Right cardiac atrium (tissue), 5 donors: Measurements from ENCODE around the gene DUSP1. TPM values are rescaled to one million over a fixed set of nuclear protein-coding genes. Genes with fewer than 3 reads are reported as not detected.

Experiments
- ATAC-seq, 2 donors: fragments of 200-7000 bp; cut with Tn5 transposase; one replicate each; pipeline versions ENCODE4 v1.8.0 to v1.9.1; 2020; ENCODE audit warnings: moderate library complexity in 2 of 2, mild to moderate bottlenecking in 1 of 2
- DNase-seq, 3 donors: peaks; one replicate each; pipeline ENCODE4 v3.0.0-alpha.2; 2020
- H3K27ac ChIP-seq: one replicate; pipeline ENCODE4 v1.5.1; 2013; ENCODE audit warnings: mild to moderate bottlenecking, low read length, control low read depth, moderate library complexity
- H3K27me3 ChIP-seq: one replicate; pipeline ENCODE4 v1.6.1; 2013; ENCODE audit not compliant: control insufficient read depth, insufficient read depth
- H3K4me1 ChIP-seq: one replicate; pipeline ENCODE4 v1.6.1; 2013; ENCODE audit warnings: low read length; ENCODE audit not compliant: control insufficient read depth, insufficient read depth
- H3K4me3 ChIP-seq: one replicate; pipeline ENCODE4 v1.5.1; 2013; ENCODE audit warnings: low read length, control low read depth
- H3K9me3 ChIP-seq: one replicate; pipeline ENCODE4 v1.6.1; 2013; ENCODE audit warnings: low read length; ENCODE audit not compliant: control insufficient read depth
- WGBS: extraction: QIAGEN DNeasy Blood & Tissue Kit; methylation state at CpG from one replicate; pipeline ENCODE4 v1.1.7; 2013; 5-methylcytosine and 5-hydroxymethylcytosine counted together
- intact Hi-C, 4 donors: fragments of 100-400 bp; cut with DNase I; formaldehyde crosslinking; loops; one replicate each; pipeline versions ENCODE4 v1.11.0 to v1.14.0; 2022 to 2023
- polyA plus RNA-seq: library from polyadenylated mRNA; stranded (reverse); fragments of 200-250 nt; gene quantifications from one replicate; pipeline ENCODE4 v1.2.3, GENCODE V29; 2013
- total RNA-seq, 4 donors: library from RNA; stranded (reverse); fragmentation: NEBNext Ultra II Directional; extraction: Animal tissue kit (Norgen Biotek cat#: 25700); gene quantifications; one replicate each; pipeline ENCODE4 v1.2.1, GENCODE V29; 2021
- donor health status: healthy with polysubstance abuse.
- donor health status: DM: no; HTN: yes; CAD: no.
- donor health status: DM: no; HTN: no; CAD: no.
- donor health status: DM: no; HTN: yes; CAD: no; lungs with severe emphysema.
- donor health status: DM: yes; HTN: yes; CAD: no.

DUSP1 gene
- total and polyA plus RNA-seq, 5 donors: 78.7 to 247 (median 97.6) TPM

GRCh38 chr5:172726966-172727365, 44.0 kb downstream of the DUSP1 start:
- WGBS: 94% methylated on average over 11 of the region's 11 CpGs

GRCh38 chr5:172725785-172726184, 45.2 kb downstream of the DUSP1 start:
- no peaks in the 10 kb centered on the region for H3K27me3 ChIP-seq
- H3K9me3 ChIP-seq: no peaks in the 10 kb centered on the region
- 98% methylated on average over 5 of the region's 5 CpGs for WGBS
- H3K4me3 ChIP-seq: no peak overlapping the region
- H3K4me1 ChIP-seq: peaks cover 10% of the 10 kb centered on the region
- DNase-seq (peak in 1 of 3 donors; percentile 33), ATAC-seq (no peak)
- no peak overlapping the region for H3K27ac ChIP-seq
- intact Hi-C loops: no loop called here

More at GRCh38 chr5:172726966-172727365, 44.0 kb downstream of the DUSP1 start:
- DNase-seq (no peak), ATAC-seq (no peak)
- Histone ChIP-seq H3K9me3 (no peaks in the 10 kb centered on the region), H3K4me1 (peaks cover 8% of the 10 kb centered on the region), H3K27ac (no peak overlapping the region), H3K4me3 (no peak overlapping the region), H3K27me3 (no peaks in the 10 kb centered on the region)
- intact Hi-C loops: no loop called here

- Histone ChIP-seq H3K27me3 (no peaks in the 10 kb centered on the region), H3K9me3 (no peaks in the 10 kb centered on the region), H3K4me1 (peaks cover 13% of the 10 kb centered on the region), H3K4me3 (no peak overlapping the region), H3K27ac (no peak overlapping the region)
- intact Hi-C loops: no loop called here
- no peak for ATAC-seq
- WGBS: 97% methylated on average over 10 of the region's 10 CpGs
- peak in 1 of 3 donors; percentile 27 for DNase-seq
Observed at GRCh38 chr5:172725273-172725672, 45.7 kb downstream of the DUSP1 start.

- DNase-seq (peak in 1 of 3 donors; percentile 45), ATAC-seq (no peak)
- Histone ChIP-seq H3K9me3 (no peaks in the 10 kb centered on the region), H3K4me3 (no peak overlapping the region), H3K27me3 (no peaks in the 10 kb centered on the region), H3K27ac (no peak overlapping the region), H3K4me1 (peaks cover 13% of the 10 kb centered on the region)
- WGBS: 67% methylated on average over 22 of the region's 22 CpGs
- intact Hi-C loops: no loop called here
Observed at GRCh38 chr5:172724242-172725183, 46.5 kb downstream of the DUSP1 start.

- 57% methylated on average over 2 of the region's 2 CpGs for WGBS
- no peaks in the 10 kb centered on the region for H3K9me3 ChIP-seq
- no peak overlapping the region for H3K4me3 ChIP-seq
- intact Hi-C loops: no loop called here
- ATAC-seq (no peak), DNase-seq (no peak)
- H3K4me1 ChIP-seq: peaks cover 13% of the 10 kb centered on the region
- no peak overlapping the region for H3K27ac ChIP-seq
- no peaks in the 10 kb centered on the region for H3K27me3 ChIP-seq
Observed at GRCh38 chr5:172723508-172723907, 47.5 kb downstream of the DUSP1 start.

- Histone ChIP-seq H3K27me3 (no peaks in the 10 kb centered on the region), H3K4me1 (peaks cover 15% of the 10 kb centered on the region), H3K4me3 (no peak overlapping the region), H3K27ac (peak overlapping the region; percentile 70), H3K9me3 (no peaks in the 10 kb centered on the region)
- DNase-seq (peak in 1 of 3 donors; percentile 33), ATAC-seq (no peak)
- 47% methylated on average over 12 of the region's 12 CpGs for WGBS
- intact Hi-C loops: no loop called here
Observed at GRCh38 chr5:172722327-172722815, 48.6 kb downstream of the DUSP1 start.

- intact Hi-C loops: no loop called here
- Histone ChIP-seq H3K4me3 (no peak overlapping the region), H3K27me3 (no peaks in the 10 kb centered on the region), H3K4me1 (peaks cover 18% of the 10 kb centered on the region), H3K9me3 (no peaks in the 10 kb centered on the region), H3K27ac (peak overlapping the region; percentile 70)
- WGBS: 42% methylated on average over 17 of the region's 17 CpGs
- ATAC-seq: peak; percentile 49 to 55
- peak in 1 of 3 donors; percentile 59 for DNase-seq
Observed at GRCh38 chr5:172721455-172722326, 49.3 kb downstream of the DUSP1 start.

GRCh38 chr5:172720655-172721054, 50.3 kb downstream of the DUSP1 start:
- DNase-seq (no peak), ATAC-seq (no peak)
- Histone ChIP-seq H3K9me3 (no peaks in the 10 kb centered on the region), H3K27ac (no peak overlapping the region), H3K27me3 (no peaks in the 10 kb centered on the region), H3K4me1 (peaks cover 18% of the 10 kb centered on the region), H3K4me3 (no peak overlapping the region)
- intact Hi-C loops: no loop called here
- 78% methylated on average over 5 of the region's 5 CpGs for WGBS

GRCh38 chr5:172719211-172719610, 51.8 kb downstream of the DUSP1 start:
- DNase-seq (no peak), ATAC-seq (no peak)
- intact Hi-C loops: loop anchor here in 1 of 4 donors (5.0 to 10.0 kb wide), 2 partner anchors 48 to 186 kb away; no protein-coding TSS in a partner anchor
- WGBS: 97% methylated on average over 4 of the region's 4 CpGs
- Histone ChIP-seq H3K4me1 (peaks cover 18% of the 10 kb centered on the region), H3K9me3 (no peaks in the 10 kb centered on the region), H3K4me3 (no peak overlapping the region), H3K27me3 (no peaks in the 10 kb centered on the region), H3K27ac (no peak overlapping the region)

GRCh38 chr5:172718527-172719114, 52.4 kb downstream of the DUSP1 start:
- Histone ChIP-seq H3K4me1 (peaks cover 15% of the 10 kb centered on the region), H3K4me3 (no peak overlapping the region), H3K9me3 (no peaks in the 10 kb centered on the region), H3K27ac (no peak overlapping the region), H3K27me3 (no peaks in the 10 kb centered on the region)
- intact Hi-C loops: loop anchor here in 1 of 4 donors (5.0 to 10.0 kb wide), 2 partner anchors 49 to 186 kb away; no protein-coding TSS in a partner anchor
- ATAC-seq (no peak), DNase-seq (no peak)
- WGBS: 96% methylated on average over 3 of the region's 3 CpGs
